ENCODE results near the gene THRB. TPM values are rescaled to one million over a fixed set of nuclear protein-coding genes. Genes with fewer than 3 reads are reported as not detected.
A peak's percentile ranks its signal among the peaks of the same experiment; 100 is the strongest.

THRB gene
- total RNA-seq, 1 experiment from 2014 or later: 5.8 TPM

GRCh38 chr3:24264748-24265158 is 229.9 kb downstream of the THRB start:
- Mint-ChIP-seq H3K27me3 (ENCODE audit: low read depth) (no peaks in the 10 kb centered on the region; the same call in 1 of the 2 replicates), H3K4me3 (no peak overlapping the region), H3K27ac (no peak overlapping the region), H3K9me3 (peaks cover 5% of the 10 kb centered on the region), H3K36me3 (no peaks in the 10 kb centered on the region), H3K4me1 (no peaks in the 10 kb centered on the region)
- POLR2A ChIA-PET: no interaction called here
- DNase-seq (ENCODE audit: low spot score) (no peak), ATAC-seq (peak; percentile 73)
- TF ChIP-seq IRF2 (CRISPR knock-in tag; IDR thresholded peaks at IDR 0.05; ENCODE audit: borderline replicate concordance, low read depth): no peak
- no peak for TF ChIP-seq E2F4 (CRISPR knock-in tag; IDR thresholded peaks at IDR 0.05; ENCODE audit: borderline replicate concordance, low read depth)
- TF ChIP-seq CTCF (IDR thresholded peaks at IDR 0.05): peak; percentile 62
- TF ChIP-seq ARID4B (CRISPR knock-in tag; IDR thresholded peaks at IDR 0.05; ENCODE audit: borderline replicate concordance): no peak
- TF ChIP-seq ZBTB43 (CRISPR knock-in tag; IDR thresholded peaks at IDR 0.05): no peak
- CTCF ChIA-PET: interaction anchor here (0.6 to 1.9 kb wide), 19 partner anchors 9 to 419 kb away, joined by 3 to 11 read pairs (median 4); no protein-coding TSS in a partner anchor

- no peaks in the 10 kb centered on the region for H3K4me1 Mint-ChIP-seq
- H3K27me3 Mint-ChIP-seq (ENCODE audit: low read depth): no peaks in the 10 kb centered on the region; the same call in 1 of the 2 replicates
- H3K36me3 Mint-ChIP-seq: no peaks in the 10 kb centered on the region
- POLR2A ChIA-PET: no interaction called here
- DNase-seq (ENCODE audit: low spot score) (no peak), ATAC-seq (no peak)
- H3K9me3 Mint-ChIP-seq: peaks cover 5% of the 10 kb centered on the region
- no peak overlapping the region for H3K4me3 Mint-ChIP-seq
- no peak for TF ChIP-seq OVOL2 (CRISPR knock-in tag; IDR thresholded peaks at IDR 0.05; ENCODE audit: borderline replicate concordance)
- no peak for TF ChIP-seq CBFB (CRISPR knock-in tag; IDR thresholded peaks at IDR 0.05; ENCODE audit: low read depth)
- TF ChIP-seq KAT7 (CRISPR knock-in tag; IDR thresholded peaks at IDR 0.05; ENCODE audit: borderline replicate concordance): no peak
- TF ChIP-seq ATF2 (CRISPR knock-in tag; IDR thresholded peaks at IDR 0.05; ENCODE audit: borderline replicate concordance, low read depth): no peak
- no peak for TF ChIP-seq SOX15 (CRISPR knock-in tag; IDR thresholded peaks at IDR 0.05)
- no peak for TF ChIP-seq TCF7 (CRISPR knock-in tag; IDR thresholded peaks at IDR 0.05; ENCODE audit: low read depth)
- no peak for TF ChIP-seq AFF4 (CRISPR knock-in tag; IDR thresholded peaks at IDR 0.05; ENCODE audit: borderline replicate concordance)
- no peak for TF ChIP-seq TEAD4 (CRISPR knock-in tag; IDR thresholded peaks at IDR 0.05)
- no peak for TF ChIP-seq FOXJ3 (CRISPR knock-in tag; IDR thresholded peaks at IDR 0.05; ENCODE audit: borderline replicate concordance)
- CTCF ChIA-PET: interaction anchor here (1.1 to 1.9 kb wide), 5 partner anchors 66 to 416 kb away, joined by 3 to 11 read pairs (median 4); no protein-coding TSS in a partner anchor
- no peak overlapping the region for H3K27ac Mint-ChIP-seq
Observed at GRCh38 chr3:24264011-24264410, 230.6 kb downstream of the THRB start.
